ENCODE results near the gene BHLHE23. TPM values are rescaled to one million over a fixed set of nuclear protein-coding genes. Genes with fewer than 3 reads are reported as not detected.

Gene BHLHE23
- total RNA-seq, 1 donor from 2014 or later, result not detected

DNA sequence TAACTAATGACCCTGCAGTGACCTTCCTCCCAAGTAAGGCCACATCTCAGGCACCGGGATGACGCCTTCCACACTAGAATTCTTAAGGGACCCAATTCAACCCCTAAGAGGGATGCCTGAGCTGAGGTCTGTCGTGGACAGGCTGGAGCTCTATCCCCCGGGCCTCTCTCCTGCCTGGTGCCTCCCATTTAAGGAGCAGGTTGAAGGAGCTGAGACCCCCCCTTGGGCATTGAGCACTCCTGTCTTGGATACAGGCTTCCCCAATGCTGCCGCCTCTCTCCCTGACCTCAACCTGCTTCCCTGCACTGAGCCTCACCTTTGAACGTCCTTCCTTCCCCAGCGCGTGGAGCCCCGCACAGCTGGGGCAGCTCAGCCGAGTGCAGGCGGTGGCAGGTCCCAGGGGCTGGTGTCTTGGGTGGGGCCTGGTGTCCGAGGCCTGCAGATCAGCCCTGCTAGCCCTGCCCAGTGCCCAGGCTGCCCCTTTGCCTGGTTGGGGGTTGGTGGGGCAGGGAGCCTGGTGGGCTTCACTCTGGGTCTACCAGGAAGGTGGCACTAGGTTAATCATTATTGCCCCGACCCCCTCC, 19.9 kb upstream of the BHLHE23 start:
- Histone ChIP-seq H3K9me3 (ENCODE audit: control insufficient read depth in 3 of 3, low read length in 3 of 3) (no peaks in the 10 kb centered on the region), H3K4me1 (ENCODE audit: control insufficient read depth in 3 of 3, insufficient read depth in 3 of 3, low read length in 3 of 3) (peaks cover 0 to 2% (median 0%) of the 10 kb centered on the region in 3 donors), H3K27me3 (ENCODE audit: control insufficient read depth in 3 of 3, insufficient read depth in 3 of 3, low read length in 3 of 3) (peaks cover 76 to 88% (median 86%) of the 10 kb centered on the region in 3 donors), H3K9ac (ENCODE audit: low read depth in 1 of 3, low read length in 3 of 3) (no peak overlapping the region), H3K27ac (ENCODE audit: low read depth, low read length) (no peak overlapping the region), H3K36me3 (ENCODE audit: control insufficient read depth in 3 of 3, insufficient read depth in 3 of 3, low read length in 3 of 3) (no peaks in the 10 kb centered on the region), H3K4me3 (ENCODE audit: low read length in 3 of 3) (no peak overlapping the region)

DNA sequence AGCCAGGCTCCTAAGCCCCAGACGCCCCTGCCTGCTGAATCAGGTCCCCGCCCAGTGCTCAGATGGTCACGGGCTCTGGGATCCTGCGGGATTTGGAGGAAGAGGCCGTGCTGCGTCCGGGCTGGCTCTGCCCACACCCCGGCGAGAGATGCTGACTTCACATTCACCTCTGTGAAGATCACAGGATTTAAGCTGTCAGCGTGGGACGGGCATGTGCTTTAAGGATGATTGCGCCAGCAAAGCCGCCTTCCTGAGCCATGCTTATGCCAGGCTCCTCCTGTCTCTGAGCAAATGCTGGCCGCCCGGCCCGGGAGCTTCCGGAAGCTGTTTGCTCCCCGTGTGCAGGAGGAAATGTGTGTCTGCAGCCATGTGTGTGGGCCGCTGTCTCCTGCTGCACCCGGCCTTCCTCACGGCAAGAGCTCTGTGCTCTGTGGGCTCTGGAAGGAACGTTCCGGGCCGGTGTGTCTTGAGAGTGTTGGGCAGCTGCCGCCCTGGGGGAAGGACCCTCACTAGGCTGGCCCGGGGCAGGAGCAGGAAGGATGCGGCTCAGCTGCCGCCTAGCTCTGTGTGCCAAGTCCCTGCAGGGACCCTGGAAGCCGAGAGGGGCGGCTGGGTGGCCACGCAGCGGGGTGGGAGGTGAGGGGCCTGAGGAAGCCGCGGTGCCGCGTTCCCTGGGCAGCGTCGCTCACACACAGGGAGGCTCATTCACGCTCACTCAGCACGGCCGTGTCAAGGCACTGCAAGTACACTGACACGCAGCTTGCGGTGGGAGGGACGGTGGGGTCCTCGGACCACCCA, 19.0 kb upstream of the BHLHE23 start:
- no peak overlapping the region for H3K9ac ChIP-seq (ENCODE audit: low read depth in 1 of 3, low read length in 3 of 3)
- H3K27me3 ChIP-seq (ENCODE audit: control insufficient read depth in 3 of 3, insufficient read depth in 3 of 3, low read length in 3 of 3), result peaks cover 79 to 91% (median 91%) of the 10 kb centered on the region in 3 donors
- H3K4me3 ChIP-seq (ENCODE audit: low read length in 3 of 3), result no peak overlapping the region
- no peak overlapping the region for H3K27ac ChIP-seq (ENCODE audit: low read depth, low read length)
- peaks cover 0 to 2% (median 0%) of the 10 kb centered on the region in 3 donors for H3K4me1 ChIP-seq (ENCODE audit: control insufficient read depth in 3 of 3, insufficient read depth in 3 of 3, low read length in 3 of 3)
- H3K9me3 ChIP-seq (ENCODE audit: control insufficient read depth in 3 of 3, low read length in 3 of 3), result no peaks in the 10 kb centered on the region
- no peaks in the 10 kb centered on the region for H3K36me3 ChIP-seq (ENCODE audit: control insufficient read depth in 3 of 3, insufficient read depth in 3 of 3, low read length in 3 of 3)

GRCh38 chr20:63024573-63025392, 18.0 kb upstream of the BHLHE23 start:
- H3K9me3 ChIP-seq (ENCODE audit: control insufficient read depth in 3 of 3, low read length in 3 of 3), result no peaks in the 10 kb centered on the region
- no peak overlapping the region for H3K9ac ChIP-seq (ENCODE audit: low read depth in 1 of 3, low read length in 3 of 3)
- H3K36me3 ChIP-seq (ENCODE audit: control insufficient read depth in 3 of 3, insufficient read depth in 3 of 3, low read length in 3 of 3), result no peaks in the 10 kb centered on the region
- H3K4me1 ChIP-seq (ENCODE audit: control insufficient read depth in 3 of 3, insufficient read depth in 3 of 3, low read length in 3 of 3), result peaks cover 0 to 2% (median 0%) of the 10 kb centered on the region in 3 donors
- no peak overlapping the region for H3K27ac ChIP-seq (ENCODE audit: low read depth, low read length)
- no peak overlapping the region for H3K4me3 ChIP-seq (ENCODE audit: low read length in 3 of 3)
- H3K27me3 ChIP-seq (ENCODE audit: control insufficient read depth in 3 of 3, insufficient read depth in 3 of 3, low read length in 3 of 3), result peaks cover 75 to 92% (median 87%) of the 10 kb centered on the region in 3 donors

- H3K9me3 ChIP-seq (ENCODE audit: control insufficient read depth in 3 of 3, low read length in 3 of 3), result no peaks in the 10 kb centered on the region
- peaks cover 69 to 85% (median 80%) of the 10 kb centered on the region in 3 donors for H3K27me3 ChIP-seq (ENCODE audit: control insufficient read depth in 3 of 3, insufficient read depth in 3 of 3, low read length in 3 of 3)
- H3K36me3 ChIP-seq (ENCODE audit: control insufficient read depth in 3 of 3, insufficient read depth in 3 of 3, low read length in 3 of 3), result no peaks in the 10 kb centered on the region
- H3K9ac ChIP-seq (ENCODE audit: low read depth in 1 of 3, low read length in 3 of 3), result no peak overlapping the region
- H3K4me3 ChIP-seq (ENCODE audit: low read length in 3 of 3), result no peak overlapping the region
- peaks cover 0 to 2% (median 0%) of the 10 kb centered on the region in 3 donors for H3K4me1 ChIP-seq (ENCODE audit: control insufficient read depth in 3 of 3, insufficient read depth in 3 of 3, low read length in 3 of 3)
- no peak overlapping the region for H3K27ac ChIP-seq (ENCODE audit: low read depth, low read length)
These were observed 17.3 kb upstream of the BHLHE23 start for GRCh38 chr20:63023936-63024571.

- Histone ChIP-seq H3K36me3 (ENCODE audit: control insufficient read depth in 3 of 3, insufficient read depth in 3 of 3, low read length in 3 of 3) (no peaks in the 10 kb centered on the region), H3K9ac (ENCODE audit: low read depth in 1 of 3, low read length in 3 of 3) (no peak overlapping the region), H3K27ac (ENCODE audit: low read depth, low read length) (no peak overlapping the region), H3K9me3 (ENCODE audit: control insufficient read depth in 3 of 3, low read length in 3 of 3) (no peaks in the 10 kb centered on the region), H3K4me1 (ENCODE audit: control insufficient read depth in 3 of 3, insufficient read depth in 3 of 3, low read length in 3 of 3) (peaks cover 0 to 2% (median 0%) of the 10 kb centered on the region in 3 donors), H3K27me3 (ENCODE audit: control insufficient read depth in 3 of 3, insufficient read depth in 3 of 3, low read length in 3 of 3) (peaks cover 69 to 81% (median 79%) of the 10 kb centered on the region in 3 donors), H3K4me3 (ENCODE audit: low read length in 3 of 3) (no peak overlapping the region)
These were observed 16.5 kb upstream of the BHLHE23 start for GRCh38 chr20:63023071-63023935.

- Histone ChIP-seq H3K9ac (ENCODE audit: low read depth in 1 of 3, low read length in 3 of 3) (no peak overlapping the region), H3K27me3 (ENCODE audit: control insufficient read depth in 3 of 3, insufficient read depth in 3 of 3, low read length in 3 of 3) (peaks cover 73 to 83% (median 81%) of the 10 kb centered on the region in 3 donors), H3K9me3 (ENCODE audit: control insufficient read depth in 3 of 3, low read length in 3 of 3) (no peaks in the 10 kb centered on the region), H3K4me1 (ENCODE audit: control insufficient read depth in 3 of 3, insufficient read depth in 3 of 3, low read length in 3 of 3) (peaks cover 0 to 2% (median 0%) of the 10 kb centered on the region in 3 donors), H3K4me3 (ENCODE audit: low read length in 3 of 3) (no peak overlapping the region), H3K27ac (ENCODE audit: low read depth, low read length) (no peak overlapping the region), H3K36me3 (ENCODE audit: control insufficient read depth in 3 of 3, insufficient read depth in 3 of 3, low read length in 3 of 3) (no peaks in the 10 kb centered on the region)
These were observed 15.7 kb upstream of the BHLHE23 start for GRCh38 chr20:63022501-63022900.

- Histone ChIP-seq H3K27ac (ENCODE audit: low read depth, low read length) (no peak overlapping the region), H3K27me3 (ENCODE audit: control insufficient read depth in 3 of 3, insufficient read depth in 3 of 3, low read length in 3 of 3) (peaks cover 73 to 83% (median 80%) of the 10 kb centered on the region in 3 donors), H3K36me3 (ENCODE audit: control insufficient read depth in 3 of 3, insufficient read depth in 3 of 3, low read length in 3 of 3) (no peaks in the 10 kb centered on the region), H3K9me3 (ENCODE audit: control insufficient read depth in 3 of 3, low read length in 3 of 3) (no peaks in the 10 kb centered on the region), H3K4me1 (ENCODE audit: control insufficient read depth in 3 of 3, insufficient read depth in 3 of 3, low read length in 3 of 3) (peaks cover 0 to 2% (median 0%) of the 10 kb centered on the region in 3 donors), H3K4me3 (ENCODE audit: low read length in 3 of 3) (no peak overlapping the region), H3K9ac (ENCODE audit: low read depth in 1 of 3, low read length in 3 of 3) (no peak overlapping the region)
These were observed 14.9 kb upstream of the BHLHE23 start for GRCh38 chr20:63021356-63022321.

GRCh38 chr20:63020681-63021080, 13.9 kb upstream of the BHLHE23 start:
- Histone ChIP-seq H3K9me3 (ENCODE audit: control insufficient read depth in 3 of 3, low read length in 3 of 3) (no peaks in the 10 kb centered on the region), H3K4me1 (ENCODE audit: control insufficient read depth in 3 of 3, insufficient read depth in 3 of 3, low read length in 3 of 3) (peaks cover 0 to 2% (median 0%) of the 10 kb centered on the region in 3 donors), H3K27ac (ENCODE audit: low read depth, low read length) (no peak overlapping the region), H3K36me3 (ENCODE audit: control insufficient read depth in 3 of 3, insufficient read depth in 3 of 3, low read length in 3 of 3) (no peaks in the 10 kb centered on the region), H3K9ac (ENCODE audit: low read depth in 1 of 3, low read length in 3 of 3) (no peak overlapping the region), H3K4me3 (ENCODE audit: low read length in 3 of 3) (no peak overlapping the region), H3K27me3 (ENCODE audit: control insufficient read depth in 3 of 3, insufficient read depth in 3 of 3, low read length in 3 of 3) (peaks cover 71 to 82% (median 80%) of the 10 kb centered on the region in 3 donors)
